Skeletal muscle tissue (tissue), 4 donors: ENCODE measurements around the gene HMGXB4. TPM values are rescaled to one million over a fixed set of nuclear protein-coding genes. Genes with fewer than 3 reads are reported as not detected.
A peak's percentile ranks its signal among the peaks of the same experiment; 100 is the strongest.

Experiments
- H3K27ac ChIP-seq: one replicate; pipeline ENCODE4 v1.7.0; 2013; ENCODE audit warnings: mild to moderate bottlenecking, low read depth, low read length, inconsistent platforms
- H3K27me3 ChIP-seq, 3 donors: one replicate each; pipeline ENCODE4 v1.7.0; 2013; ENCODE audit warnings: low read length in 3 of 3; ENCODE audit not compliant: control insufficient read depth in 3 of 3, insufficient read depth in 3 of 3
- H3K36me3 ChIP-seq, 3 donors: one replicate each; pipeline ENCODE4 v1.7.0; 2013; ENCODE audit warnings: low read length in 3 of 3; ENCODE audit not compliant: control insufficient read depth in 3 of 3, insufficient read depth in 3 of 3
- H3K4me1 ChIP-seq, 3 donors: one replicate each; pipeline ENCODE4 v1.7.0; 2013; ENCODE audit warnings: low read length in 3 of 3, mild to moderate bottlenecking in 3 of 3; ENCODE audit not compliant: control insufficient read depth in 3 of 3, insufficient read depth in 3 of 3
- H3K4me3 ChIP-seq, 3 donors: one replicate each; pipeline ENCODE4 v1.7.0; 2013; ENCODE audit warnings: low read length in 3 of 3
- H3K9ac ChIP-seq, 3 donors: one replicate each; pipeline ENCODE4 v1.7.0; 2013; ENCODE audit warnings: low read length in 3 of 3, mild to moderate bottlenecking in 3 of 3, moderate library complexity in 2 of 3, low read depth in 1 of 3
- H3K9me3 ChIP-seq, 3 donors: one replicate each; pipeline ENCODE4 v1.7.0; 2013; ENCODE audit warnings: low read length in 3 of 3; ENCODE audit not compliant: control insufficient read depth in 3 of 3
- total RNA-seq: library from RNA; depleted of rRNA; stranded (reverse); fragments of >200 nt; gene quantifications from one replicate; pipeline ENCODE4 v1.2.3, GENCODE V29; 2014
- donor health status: Osteomylitis.

The HMGXB4 gene
- total RNA-seq, 1 donor from 2014 or later: 9.9 TPM

GRCh38 chr22:35307892-35308291 lies 50.6 kb downstream of the HMGXB4 start:
- no peak overlapping the region for H3K4me3 ChIP-seq

DNA sequence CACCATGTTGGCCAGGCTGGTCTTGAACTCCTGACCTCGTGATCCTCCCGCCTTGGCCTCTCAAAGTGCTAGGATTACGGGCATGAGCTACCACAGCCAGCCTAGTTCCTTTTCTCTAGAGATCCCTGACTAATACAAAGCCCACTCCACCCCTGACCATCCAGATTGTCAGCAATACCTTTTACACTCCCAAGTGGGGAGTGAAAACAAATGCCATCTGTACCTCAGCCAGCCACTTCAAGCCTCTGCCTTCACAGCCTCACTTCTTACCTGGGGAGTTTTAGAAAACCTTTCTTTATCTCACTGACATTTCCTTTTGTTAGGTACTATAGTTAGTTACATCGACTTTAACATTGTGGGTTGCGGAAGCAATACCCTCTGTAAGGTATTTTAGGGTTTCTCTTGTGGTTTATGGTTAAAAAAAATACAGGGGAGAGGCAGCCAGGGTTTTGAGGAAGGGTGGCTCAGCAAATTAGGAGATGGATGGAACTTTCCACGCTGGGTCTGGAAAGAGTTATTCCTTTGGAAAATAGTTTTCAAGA lies 51.3 kb downstream of the HMGXB4 start:
- Histone ChIP-seq H3K27me3 (no peaks in the 10 kb centered on the region), H3K4me1 (peaks cover 61 to 72% (median 70%) of the 10 kb centered on the region in 3 donors), H3K27ac (no peak overlapping the region), H3K9me3 (no peaks in the 10 kb centered on the region), H3K9ac (no peak overlapping the region), H3K4me3 (no peak overlapping the region), H3K36me3 (peaks cover 2 to 9% (median 5%) of the 10 kb centered on the region in 3 donors)

More at GRCh38 chr22:35307892-35308291, 50.6 kb downstream of the HMGXB4 start:
- Histone ChIP-seq H3K27me3 (no peaks in the 10 kb centered on the region), H3K9me3 (no peaks in the 10 kb centered on the region), H3K27ac (peak overlapping the region; percentile 69), H3K36me3 (peaks cover 2 to 9% (median 8%) of the 10 kb centered on the region in 3 donors), H3K4me1 (peaks cover 57 to 69% (median 68%) of the 10 kb centered on the region in 3 donors), H3K9ac (peak overlapping the region in 1 of 3 donors; percentile 70)

DNA sequence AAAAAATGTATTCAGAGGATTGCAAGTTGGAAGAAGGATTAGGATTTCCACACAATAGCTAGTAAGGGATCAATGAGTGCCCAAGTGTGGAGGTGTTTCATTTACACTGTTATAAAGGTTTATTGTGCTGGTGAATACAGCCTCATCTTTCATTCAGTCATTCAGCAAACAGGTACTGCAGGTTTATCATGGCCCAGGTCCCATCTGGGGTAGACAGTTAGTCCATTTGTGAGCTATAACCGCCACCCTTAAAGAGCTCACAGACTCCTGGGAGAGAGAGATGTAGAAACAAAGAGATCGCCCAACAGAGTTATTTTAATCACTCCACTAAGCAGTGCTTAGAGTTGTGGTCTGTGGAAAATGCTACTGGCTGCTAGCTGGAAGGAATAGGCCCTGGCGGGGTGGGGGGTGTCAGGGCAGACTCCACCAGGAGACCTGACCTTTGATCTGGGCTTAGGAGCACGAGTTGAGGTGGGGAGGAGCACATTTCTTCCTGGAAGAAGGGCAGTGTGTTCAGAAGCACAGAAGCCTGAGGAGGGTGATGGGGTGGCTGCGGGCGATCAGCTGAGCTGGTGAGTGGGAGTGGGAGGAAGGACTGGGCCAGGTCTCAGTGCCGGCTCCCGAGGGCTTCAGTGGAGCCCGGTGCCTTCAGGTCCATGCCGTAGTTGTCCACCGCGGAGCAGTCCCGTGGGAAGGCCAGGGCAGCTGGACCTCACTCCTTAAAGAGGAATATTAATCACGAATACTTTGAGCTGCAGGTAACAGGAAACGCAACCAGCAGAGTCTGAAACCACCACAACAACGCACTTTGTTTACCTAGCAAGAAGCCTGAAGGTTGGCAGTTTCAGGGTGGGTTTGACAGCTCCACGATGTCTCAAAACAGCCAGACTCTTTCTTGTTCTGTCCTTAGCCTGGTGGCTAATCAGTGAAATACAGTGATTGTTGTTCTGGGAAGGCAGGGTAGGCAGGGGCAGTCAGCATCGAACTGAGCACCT lies 53.6 kb downstream of the HMGXB4 start:
- no peaks in the 10 kb centered on the region for H3K27me3 ChIP-seq
- no peaks in the 10 kb centered on the region for H3K9me3 ChIP-seq
- H3K27ac ChIP-seq: peak overlapping the region; percentile 97
- peaks cover 74 to 83% (median 80%) of the 10 kb centered on the region in 3 donors for H3K4me1 ChIP-seq
- H3K9ac ChIP-seq: peak overlapping the region in 2 of 3 donors; percentile 19 to 92
- H3K4me3 ChIP-seq: no peak overlapping the region
- H3K36me3 ChIP-seq: peaks cover 0 to 4% (median 2%) of the 10 kb centered on the region in 3 donors

- H3K27ac ChIP-seq: peak overlapping the region; percentile 97
- H3K9ac ChIP-seq: peak overlapping the region in 2 of 3 donors; percentile 33 to 92
- H3K4me1 ChIP-seq: peaks cover 74 to 81% (median 81%) of the 10 kb centered on the region in 3 donors
Measured at GRCh38 chr22:35311551-35311999, 54.3 kb downstream of the HMGXB4 start.

GRCh38 chr22:35312198-35313059 lies 55.1 kb downstream of the HMGXB4 start:
- Histone ChIP-seq H3K4me1 (peaks cover 70 to 81% (median 81%) of the 10 kb centered on the region in 3 donors), H3K4me3 (no peak overlapping the region), H3K9me3 (no peaks in the 10 kb centered on the region), H3K9ac (peak overlapping the region; percentile 34 to 92 (median 35)), H3K27me3 (no peaks in the 10 kb centered on the region), H3K27ac (peak overlapping the region; percentile 97), H3K36me3 (peaks cover 0 to 6% (median 4%) of the 10 kb centered on the region in 3 donors)

More at GRCh38 chr22:35311551-35311999, 54.3 kb downstream of the HMGXB4 start:
- Histone ChIP-seq H3K36me3 (peaks cover 0 to 4% (median 2%) of the 10 kb centered on the region in 3 donors), H3K27me3 (no peaks in the 10 kb centered on the region), H3K9me3 (no peaks in the 10 kb centered on the region), H3K4me3 (peak overlapping the region in 1 of 3 donors; percentile 6)

DNA sequence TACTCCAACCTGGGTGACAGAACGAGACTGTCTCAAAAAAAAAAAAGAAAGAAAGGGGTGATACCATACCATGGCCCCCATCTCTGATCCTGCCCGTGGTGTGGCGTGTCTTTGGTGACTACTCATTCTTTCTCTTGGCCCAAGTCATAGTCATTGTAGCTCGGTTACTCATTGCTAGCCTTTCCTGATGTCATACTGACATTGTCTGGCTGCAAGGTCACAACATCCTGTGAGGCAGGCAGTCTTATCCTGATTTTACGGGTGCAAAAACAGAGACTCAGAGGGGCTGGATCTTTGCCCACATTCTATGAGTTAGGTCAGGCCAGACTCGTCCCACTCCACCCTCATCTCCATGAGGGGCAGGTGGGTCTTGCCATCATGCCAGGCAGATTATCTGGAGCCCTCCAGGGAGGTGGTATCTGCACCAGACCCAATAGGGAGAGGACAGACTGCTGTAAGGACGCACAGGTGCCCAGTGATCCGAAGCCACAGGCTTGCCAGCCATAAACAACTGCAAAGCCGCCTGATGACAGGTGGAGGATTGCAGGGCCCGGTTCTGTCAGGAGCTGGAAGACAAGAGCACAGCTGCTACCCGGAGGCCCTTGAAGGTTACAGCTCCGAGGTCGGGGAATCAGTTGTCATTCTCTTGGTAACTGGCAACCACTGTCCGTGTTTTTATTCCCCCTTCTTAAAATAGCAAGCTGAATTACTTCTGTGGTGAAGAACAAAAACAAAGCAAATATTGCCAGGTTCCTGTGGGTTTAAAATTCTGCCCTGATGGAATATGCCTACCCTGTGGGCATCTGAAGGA lies 56.2 kb downstream of the HMGXB4 start:
- Histone ChIP-seq H3K4me1 (peaks cover 66 to 82% (median 81%) of the 10 kb centered on the region in 3 donors), H3K9ac (peak overlapping the region; percentile 74 to 92 (median 82)), H3K4me3 (peak overlapping the region; percentile 35 to 74 (median 55)), H3K9me3 (no peaks in the 10 kb centered on the region), H3K27me3 (no peaks in the 10 kb centered on the region), H3K27ac (peak overlapping the region; percentile 97), H3K36me3 (peaks cover 9 to 16% (median 15%) of the 10 kb centered on the region in 3 donors)

DNA sequence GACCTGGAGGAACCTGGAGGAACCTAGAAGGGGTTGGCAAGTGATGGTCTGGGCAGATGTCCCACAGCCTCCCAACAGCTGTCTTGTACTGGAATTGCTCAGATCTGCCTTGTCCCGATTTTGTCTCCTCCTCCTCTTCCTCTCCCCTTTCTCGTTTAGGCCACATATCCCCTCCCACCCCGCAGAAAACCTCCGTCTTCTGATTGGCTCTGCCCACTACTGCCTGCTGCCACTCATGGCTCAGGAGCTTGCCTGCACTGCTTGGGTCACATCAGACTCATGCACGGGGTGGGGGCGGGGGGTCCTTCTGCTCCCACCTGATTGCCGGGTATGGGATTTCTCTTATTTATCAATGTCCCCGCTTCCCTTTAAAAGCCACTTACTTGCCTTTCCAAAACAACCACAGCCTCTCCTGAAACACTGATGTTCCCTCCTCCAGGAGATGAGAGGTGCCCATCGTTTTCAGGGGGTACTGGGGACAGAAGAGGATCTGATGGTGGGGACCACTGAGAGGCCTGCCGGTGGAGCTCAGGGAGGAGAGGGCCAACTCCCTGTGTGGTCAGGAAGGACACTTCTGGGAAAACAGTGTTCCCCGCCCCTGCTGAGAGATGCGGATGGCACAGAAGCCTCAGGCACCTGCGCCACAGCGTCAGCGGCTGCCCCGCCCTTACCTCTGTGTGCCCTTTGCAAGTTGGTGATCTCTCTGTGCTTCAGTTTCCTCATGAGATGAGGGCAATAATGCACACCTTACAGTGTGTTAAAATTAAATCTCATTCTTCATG lies 57.1 kb downstream of the HMGXB4 start:
- H3K36me3 ChIP-seq: peaks cover 17 to 25% (median 23%) of the 10 kb centered on the region in 3 donors
- peak overlapping the region; percentile 74 to 92 (median 82) for H3K9ac ChIP-seq
- peaks cover 66 to 88% (median 83%) of the 10 kb centered on the region in 3 donors for H3K4me1 ChIP-seq
- peak overlapping the region; percentile 97 for H3K27ac ChIP-seq
- no peaks in the 10 kb centered on the region for H3K9me3 ChIP-seq
- H3K27me3 ChIP-seq: no peaks in the 10 kb centered on the region
- H3K4me3 ChIP-seq: peak overlapping the region; percentile 35 to 74 (median 55)

DNA sequence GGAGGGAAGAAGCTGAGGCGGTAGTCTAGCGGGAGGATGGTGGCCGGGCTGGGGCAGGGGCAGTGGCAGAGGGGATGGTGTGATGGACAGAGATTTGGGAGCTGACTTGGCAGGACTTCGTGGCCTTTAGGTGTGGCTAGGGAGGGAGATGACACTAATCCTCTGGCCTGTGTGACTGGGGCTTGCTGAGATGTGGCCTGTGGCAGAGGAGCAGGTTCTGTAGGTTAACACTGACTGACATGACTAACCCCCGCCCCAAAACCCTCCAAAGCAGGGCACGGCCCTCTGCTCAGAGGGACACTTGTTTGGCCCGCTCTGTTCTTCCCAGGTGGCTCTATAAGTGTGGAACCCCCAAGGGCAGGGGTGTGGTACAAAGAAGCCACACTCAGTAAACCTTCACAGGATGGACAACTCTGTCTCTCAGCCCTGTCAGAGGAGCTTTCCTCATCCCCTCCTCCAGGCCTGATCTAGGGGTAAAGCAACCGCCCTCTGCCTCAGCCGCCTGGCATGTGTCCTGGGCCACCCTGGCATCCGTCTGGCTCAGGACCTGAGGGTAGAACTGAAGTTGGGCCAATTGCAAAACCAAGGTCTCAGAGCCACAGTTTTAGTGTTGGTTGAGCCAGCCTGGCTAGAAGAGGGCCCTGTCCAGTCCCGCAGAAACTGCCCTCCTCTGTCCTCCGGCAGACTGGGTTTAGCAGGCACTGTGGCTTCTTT lies 58.0 kb downstream of the HMGXB4 start:
- peak overlapping the region; percentile 38 to 67 (median 55) for H3K4me3 ChIP-seq
- H3K27ac ChIP-seq: peak overlapping the region; percentile 97
- peak overlapping the region; percentile 74 to 92 (median 86) for H3K9ac ChIP-seq
- H3K9me3 ChIP-seq: no peaks in the 10 kb centered on the region
- peaks cover 64 to 91% (median 80%) of the 10 kb centered on the region in 3 donors for H3K4me1 ChIP-seq
- no peaks in the 10 kb centered on the region for H3K27me3 ChIP-seq
- H3K36me3 ChIP-seq: peaks cover 26 to 33% (median 29%) of the 10 kb centered on the region in 3 donors
